ENCODE data around the gene WHRN.

The WHRN gene

DNA sequence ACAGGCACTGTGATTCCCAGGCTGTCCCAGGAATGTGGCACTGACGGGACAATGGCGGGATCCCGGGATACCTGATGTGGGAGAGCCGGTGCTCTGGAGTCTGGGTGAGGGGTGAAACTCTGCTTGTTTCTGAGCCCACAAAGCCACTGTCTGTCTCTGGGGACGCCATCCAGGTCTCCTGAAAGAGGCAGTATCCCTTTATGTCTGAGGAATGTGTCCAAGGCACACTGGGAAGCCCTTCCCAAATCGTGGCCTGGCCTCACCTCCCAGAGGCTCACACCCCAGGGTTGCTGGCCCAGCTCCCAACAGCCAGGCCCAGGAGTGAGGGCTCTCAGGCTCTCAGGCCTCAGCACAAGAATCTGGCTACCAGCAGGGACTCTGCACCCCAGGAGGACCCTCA is 148.5 kb downstream of the WHRN start:
- DNase-seq = no peak

GRCh38 chr9:114355821-114356220 is 149.5 kb downstream of the WHRN start:
- no peak for DNase-seq
